Activated T-cell treated with anti-CD3 and anti-CD28 coated beads for 1 hour (primary cell): Measurements from ENCODE around the gene KCTD8.
"Not testable (repeated sequence)": the region's sequence is repeated elsewhere in the genome, so short reads cannot be mapped to it uniquely, and the experiment has no call there.

Experiments used
- DNase-seq: peaks from one replicate; pipeline ENCODE4 v3.0.0-alpha.2; 2020; ENCODE audit warnings: low read depth

The KCTD8 gene

GRCh38 chr4:44326741-44327140 lies 121.9 kb downstream of the KCTD8 start:
- no peak for DNase-seq

GRCh38 chr4:44320833-44321232 lies 127.8 kb downstream of the KCTD8 start:
- no peak for DNase-seq

- DNase-seq, result no peak
These were observed 129.5 kb downstream of the KCTD8 start for GRCh38 chr4:44319129-44319528.

GRCh38 chr4:44313702-44314101 lies 134.9 kb downstream of the KCTD8 start:
- no peak for DNase-seq

GRCh38 chr4:44287505-44287904 lies 161.1 kb downstream of the KCTD8 start:
- no peak for DNase-seq

GRCh38 chr4:44279469-44279868 lies 169.1 kb downstream of the KCTD8 start:
- no peak for DNase-seq

GRCh38 chr4:44279066-44279465 lies 169.5 kb downstream of the KCTD8 start:
- DNase-seq, result no peak

GRCh38 chr4:44257461-44257860 lies 191.1 kb downstream of the KCTD8 start:
- no peak for DNase-seq

GRCh38 chr4:44256414-44256813 lies 192.2 kb downstream of the KCTD8 start:
- DNase-seq, result no peak

- no peak for DNase-seq
These were observed 211.0 kb downstream of the KCTD8 start for GRCh38 chr4:44237643-44238042.

- DNase-seq, result no peak
These were observed 212.7 kb downstream of the KCTD8 start for GRCh38 chr4:44235897-44236296.

GRCh38 chr4:44232262-44232661 lies 216.3 kb downstream of the KCTD8 start:
- DNase-seq, result no peak

GRCh38 chr4:44231006-44231405 lies 217.6 kb downstream of the KCTD8 start:
- no peak for DNase-seq

GRCh38 chr4:44228326-44228725 lies 220.3 kb downstream of the KCTD8 start:
- no peak for DNase-seq

GRCh38 chr4:44221407-44221806 lies 227.2 kb downstream of the KCTD8 start:
- DNase-seq, result no peak

GRCh38 chr4:44210750-44211149 lies 237.9 kb downstream of the KCTD8 start:
- no peak for DNase-seq

GRCh38 chr4:44196796-44197195 lies 251.8 kb downstream of the KCTD8 start:
- no peak for DNase-seq

- DNase-seq, result no peak
These were observed 254.2 kb downstream of the KCTD8 start for GRCh38 chr4:44194365-44194764.

- no peak for DNase-seq
These were observed 261.8 kb downstream of the KCTD8 start for GRCh38 chr4:44186850-44187246.

- no peak for DNase-seq
These were observed 262.3 kb downstream of the KCTD8 start for GRCh38 chr4:44186096-44186849.

GRCh38 chr4:44181491-44182349 lies 266.9 kb downstream of the KCTD8 start:
- DNase-seq, result not testable (repeated sequence)

GRCh38 chr4:44167766-44168165 lies 280.8 kb downstream of the KCTD8 start:
- DNase-seq, result not testable (repeated sequence)

GRCh38 chr4:44165938-44166337 lies 282.7 kb downstream of the KCTD8 start:
- DNase-seq, result no peak
